Measurements from ENCODE around the gene FAM163A.
A peak's percentile ranks its signal among the peaks of the same experiment; 100 is the strongest.
"Not testable (repeated sequence)": the region's sequence is repeated elsewhere in the genome, so short reads cannot be mapped to it uniquely, and the experiment has no call there.

The FAM163A gene

DNA sequence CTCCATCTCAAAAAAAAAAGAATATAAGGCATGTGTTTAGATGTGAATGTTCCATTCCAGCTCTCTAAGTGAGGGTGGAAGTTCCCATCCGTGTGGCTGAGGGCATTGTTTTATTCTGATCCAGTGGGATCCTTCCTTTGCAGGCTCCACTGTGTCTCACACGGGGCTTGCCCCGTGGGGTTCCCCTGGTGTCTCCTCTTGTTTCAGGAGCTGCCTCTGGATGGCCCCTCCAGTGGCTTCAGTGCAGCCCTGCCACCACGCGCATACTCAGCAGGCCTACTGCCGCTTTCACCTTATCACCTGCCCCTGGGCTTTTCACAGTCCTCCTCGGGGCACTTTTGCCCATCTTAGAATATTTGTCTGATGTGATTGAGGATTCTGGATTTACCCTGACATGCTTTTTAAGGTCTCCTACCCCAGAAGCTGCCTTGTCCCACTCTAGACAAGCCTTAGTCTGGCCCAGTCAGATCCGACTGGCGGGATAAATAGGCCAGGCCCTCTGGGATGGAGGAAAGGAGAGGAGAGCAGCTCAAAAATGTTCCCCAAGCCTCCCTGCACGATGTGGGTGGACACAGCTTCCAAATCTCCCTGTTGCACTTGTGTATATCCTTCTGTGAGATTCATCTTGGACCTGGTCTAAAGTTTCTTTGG, 55.2 kb downstream of the FAM163A start:
- DNase-seq: no peak

DNA sequence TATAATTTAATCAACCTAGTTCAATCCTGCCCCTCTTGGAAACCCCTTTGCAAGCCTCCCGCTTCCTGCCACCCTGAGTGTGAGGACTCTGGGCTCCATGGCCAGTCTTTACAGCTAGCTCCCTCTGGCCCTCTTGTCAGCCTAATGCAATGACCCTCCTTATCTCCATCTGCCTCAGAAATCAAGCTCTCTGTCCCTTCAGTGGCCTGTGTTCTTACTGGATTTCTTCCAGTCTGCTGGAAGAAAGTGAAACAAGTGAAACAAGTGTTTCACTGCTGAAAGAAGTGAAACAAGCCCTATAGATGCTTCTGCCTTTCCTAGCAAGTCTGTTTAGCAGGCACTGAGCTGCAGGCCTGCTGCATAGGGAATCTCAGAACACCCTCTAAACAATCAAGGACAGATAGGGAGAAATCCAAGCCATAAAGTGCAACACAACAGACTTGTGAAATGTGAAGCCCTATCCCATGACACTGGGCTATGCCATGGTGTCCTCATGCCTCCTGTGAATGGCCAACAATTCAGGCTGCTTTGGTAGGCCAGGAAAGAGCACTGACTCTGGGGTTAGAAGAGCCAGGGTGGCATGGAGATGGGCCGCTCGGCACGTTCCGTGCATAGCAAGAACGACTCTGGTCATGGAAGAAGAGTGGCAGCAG, 55.9 kb downstream of the FAM163A start:
- DNase-seq: no peak

DNA sequence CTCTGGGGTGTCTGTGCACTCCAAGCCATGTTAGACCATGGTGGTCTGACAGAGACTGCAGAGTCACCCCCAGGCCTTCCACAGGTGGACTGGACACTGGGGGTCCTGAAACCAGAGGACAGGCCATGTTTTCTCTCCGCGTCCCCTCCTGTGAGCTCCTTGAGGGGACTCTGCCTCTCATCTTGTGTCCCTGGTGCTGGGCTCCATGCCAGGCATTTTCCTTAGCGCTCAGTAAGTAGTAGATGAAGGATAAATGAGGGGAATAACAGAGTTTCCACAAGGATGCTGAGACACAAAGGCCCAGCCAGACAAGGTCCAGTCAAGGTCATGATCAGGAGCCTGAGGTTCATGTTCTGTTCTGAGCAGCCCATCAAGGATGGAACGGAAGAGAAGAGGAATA, 57.4 kb downstream of the FAM163A start:
- no peak for DNase-seq

DNA sequence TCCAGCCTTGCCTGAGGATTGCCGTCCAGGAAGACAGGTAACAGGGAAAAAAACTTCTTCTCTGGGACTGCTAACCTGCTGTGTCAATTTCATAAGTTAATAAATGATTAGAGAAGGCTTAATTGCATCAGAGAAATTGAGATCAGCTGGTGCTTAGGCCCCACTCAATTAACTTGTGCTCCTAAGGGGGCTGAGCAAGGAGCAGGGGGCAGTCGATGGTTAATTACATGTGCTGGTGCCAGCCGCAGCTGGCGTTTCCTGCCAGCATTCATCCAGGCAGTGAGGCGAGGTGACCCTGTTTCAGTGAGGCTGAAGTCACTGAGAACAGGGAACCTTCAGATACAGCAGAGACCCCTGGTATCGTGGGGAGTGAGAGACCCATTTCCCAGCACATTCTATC, 60.0 kb downstream of the FAM163A start:
- no peak for DNase-seq

DNA sequence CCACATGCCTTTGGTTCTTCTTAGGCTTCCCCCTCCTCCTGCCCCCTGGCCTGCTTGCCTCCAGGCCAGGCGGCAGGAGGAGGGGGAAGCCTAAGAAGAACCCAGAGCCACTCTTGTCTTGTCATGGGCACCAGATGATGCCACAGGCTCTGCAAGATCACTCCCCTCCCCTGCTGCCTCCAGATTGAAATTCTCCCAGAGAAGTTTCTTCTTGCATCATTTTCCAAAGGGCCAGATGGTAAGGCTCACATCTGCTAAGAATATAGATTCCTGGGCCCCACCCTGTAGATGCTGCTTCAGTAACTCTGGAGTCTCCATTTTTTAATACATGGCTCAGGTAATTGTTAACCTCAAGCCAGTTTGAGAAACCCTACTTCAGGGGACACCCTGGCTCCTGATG, 60.8 kb downstream of the FAM163A start:
- no peak for DNase-seq

DNA sequence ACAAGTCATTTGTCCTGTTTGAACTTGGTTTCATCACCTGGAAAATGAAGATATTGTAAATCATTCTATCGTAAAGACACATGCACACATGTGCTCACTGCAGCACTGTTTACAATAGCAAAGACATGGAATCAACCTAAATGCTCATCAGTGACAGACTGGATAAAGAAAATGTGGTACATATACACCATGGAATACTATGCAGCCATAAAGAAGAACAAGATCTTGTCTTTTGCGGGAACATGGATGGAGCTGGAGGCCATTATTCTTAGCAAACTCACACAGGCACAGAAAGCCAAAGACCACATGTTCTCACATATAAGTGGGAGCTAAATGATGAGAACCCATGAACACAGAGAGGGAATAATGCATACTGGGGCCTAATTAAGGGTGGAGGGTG, 61.3 kb downstream of the FAM163A start:
- DNase-seq: not testable (repeated sequence)

DNA sequence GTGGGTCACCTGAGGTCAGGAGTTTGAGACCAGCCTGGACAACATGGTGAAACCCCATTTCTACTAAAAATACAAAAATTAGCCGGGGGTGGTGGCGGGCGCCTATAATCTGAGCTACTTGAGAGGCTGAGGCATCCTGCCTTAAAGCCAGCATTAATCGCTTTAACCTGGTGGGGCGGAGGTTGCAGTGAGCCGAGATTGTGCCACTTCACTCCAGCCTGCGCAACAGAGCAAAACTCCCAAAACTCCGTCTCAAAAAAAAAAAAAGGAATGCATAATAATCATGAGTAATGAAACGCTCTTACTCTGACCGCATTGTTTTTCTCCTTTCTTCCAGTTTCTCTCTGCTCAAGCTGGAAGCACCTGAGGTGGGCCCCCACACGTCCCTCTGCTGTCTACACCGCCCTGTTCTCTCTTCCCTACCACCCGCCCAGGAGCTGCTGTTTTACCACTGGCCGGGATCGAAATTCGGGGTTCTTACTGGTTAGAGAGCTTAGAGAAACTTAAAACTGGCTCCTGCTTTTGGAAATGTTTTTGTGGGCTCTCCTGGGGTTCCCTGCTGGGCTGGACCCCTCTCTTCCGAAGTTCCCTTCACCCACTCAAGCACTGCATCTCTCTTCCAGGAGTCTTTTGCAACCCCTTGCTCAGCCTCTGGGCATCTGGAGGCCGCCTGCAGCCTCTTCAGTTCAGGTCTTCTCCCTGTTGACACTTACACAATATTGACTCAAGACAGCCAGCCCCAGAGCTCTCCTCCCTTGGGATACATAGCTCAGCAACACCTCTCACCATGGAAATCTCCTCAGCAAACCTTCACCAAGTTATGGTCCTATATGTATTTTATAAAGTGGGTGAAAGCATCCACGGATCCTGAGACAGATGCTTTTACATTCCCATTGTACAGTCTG, 62.5 kb downstream of the FAM163A start:
- no peak for DNase-seq

DNA sequence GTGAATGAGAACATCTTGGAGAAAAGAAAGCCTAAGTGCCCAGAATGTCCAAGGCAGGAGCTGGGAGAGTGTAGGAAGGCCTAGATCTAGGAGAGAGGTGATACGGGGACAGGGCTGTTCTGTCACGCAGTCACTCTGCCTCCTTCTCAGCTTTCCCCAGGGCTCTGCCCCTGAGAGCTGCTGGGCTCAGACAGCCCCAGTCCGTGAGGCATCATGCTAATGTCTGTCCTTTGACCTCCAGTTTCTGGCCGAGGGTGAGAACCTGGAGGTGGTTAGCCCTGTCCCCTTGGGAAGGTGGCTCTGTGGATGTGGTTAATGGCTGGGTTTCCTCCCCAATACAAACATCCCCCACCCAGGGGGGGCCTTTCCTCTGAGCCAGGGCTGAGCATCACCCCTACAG, 63.2 kb downstream of the FAM163A start:
- no peak for DNase-seq

DNA sequence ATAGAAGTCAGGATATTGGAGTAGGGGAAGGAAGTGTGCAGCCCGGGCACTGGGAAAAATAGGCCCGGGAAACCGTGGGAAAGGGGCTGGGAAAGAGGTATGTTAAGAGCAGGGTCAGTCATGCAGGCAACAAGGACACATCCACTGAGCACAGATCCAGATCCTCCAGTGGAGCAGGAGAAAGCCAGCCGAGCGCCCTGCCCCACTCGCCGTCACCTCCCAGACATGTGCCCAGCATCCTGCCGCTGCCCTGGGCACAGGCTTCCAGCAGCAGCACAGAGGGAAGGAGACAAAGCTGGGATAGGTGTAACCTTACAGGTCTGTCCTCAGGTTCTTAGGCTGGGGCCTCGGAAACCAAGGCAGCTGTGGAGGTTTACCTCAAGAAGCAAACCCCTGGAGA, 64.2 kb downstream of the FAM163A start:
- DNase-seq: no peak

DNA sequence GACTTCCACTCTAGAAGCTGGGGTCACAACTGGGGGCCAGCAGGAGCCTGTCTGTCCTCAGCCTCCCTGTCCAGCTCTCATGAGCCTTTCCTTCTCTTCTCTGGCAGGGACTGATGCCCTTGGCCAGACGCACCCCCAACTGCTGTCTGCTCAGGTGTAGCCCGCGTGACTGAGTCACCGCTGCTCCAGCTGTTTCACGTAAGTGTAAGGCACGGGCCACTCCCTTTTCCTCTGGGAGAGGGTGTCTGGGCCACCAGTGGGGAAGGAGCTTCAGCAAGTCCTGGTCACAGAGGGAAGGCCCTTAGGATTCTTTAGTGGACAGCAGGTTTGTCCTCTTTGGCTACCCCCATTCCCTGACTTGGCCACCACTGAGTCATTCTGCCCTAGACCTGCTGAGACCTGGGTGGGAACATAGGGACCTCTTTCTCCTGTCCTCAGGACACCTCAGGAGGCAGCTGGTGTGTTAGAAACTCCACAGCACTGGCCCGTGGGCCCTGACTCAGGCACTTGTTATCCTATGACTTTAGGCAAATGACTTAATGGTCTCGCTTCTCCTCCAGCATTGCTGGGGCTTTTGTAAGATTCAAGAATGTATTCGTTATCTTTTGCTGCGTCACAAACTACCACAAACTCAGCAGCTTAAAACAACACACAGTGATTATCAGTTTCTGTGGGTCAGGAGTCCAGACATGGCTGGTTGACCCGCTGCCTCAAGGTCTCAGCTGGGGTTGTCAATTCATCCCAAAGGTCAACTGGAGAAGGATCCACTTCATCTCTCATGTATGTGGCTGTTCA, 64.8 kb downstream of the FAM163A start:
- DNase-seq: no peak

DNA sequence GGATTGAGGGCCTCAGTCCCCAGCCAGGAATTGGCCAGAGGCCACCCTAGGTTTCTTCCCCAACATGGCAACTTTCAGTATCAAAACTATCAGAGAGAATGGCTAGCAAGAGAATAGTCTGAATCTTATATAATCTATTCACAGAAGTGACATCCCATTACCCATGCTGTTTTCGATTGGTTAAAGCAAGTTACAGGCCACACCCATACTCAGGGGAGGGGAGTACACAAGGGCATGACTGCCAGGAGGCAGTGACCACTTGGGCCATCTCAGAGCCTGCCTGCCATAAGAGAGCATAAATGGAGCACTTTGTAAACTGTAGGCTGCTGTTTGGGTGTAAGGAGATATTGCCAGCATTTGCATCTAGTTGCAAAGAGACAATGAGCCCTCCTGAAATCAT, 65.4 kb downstream of the FAM163A start:
- no peak for DNase-seq

DNA sequence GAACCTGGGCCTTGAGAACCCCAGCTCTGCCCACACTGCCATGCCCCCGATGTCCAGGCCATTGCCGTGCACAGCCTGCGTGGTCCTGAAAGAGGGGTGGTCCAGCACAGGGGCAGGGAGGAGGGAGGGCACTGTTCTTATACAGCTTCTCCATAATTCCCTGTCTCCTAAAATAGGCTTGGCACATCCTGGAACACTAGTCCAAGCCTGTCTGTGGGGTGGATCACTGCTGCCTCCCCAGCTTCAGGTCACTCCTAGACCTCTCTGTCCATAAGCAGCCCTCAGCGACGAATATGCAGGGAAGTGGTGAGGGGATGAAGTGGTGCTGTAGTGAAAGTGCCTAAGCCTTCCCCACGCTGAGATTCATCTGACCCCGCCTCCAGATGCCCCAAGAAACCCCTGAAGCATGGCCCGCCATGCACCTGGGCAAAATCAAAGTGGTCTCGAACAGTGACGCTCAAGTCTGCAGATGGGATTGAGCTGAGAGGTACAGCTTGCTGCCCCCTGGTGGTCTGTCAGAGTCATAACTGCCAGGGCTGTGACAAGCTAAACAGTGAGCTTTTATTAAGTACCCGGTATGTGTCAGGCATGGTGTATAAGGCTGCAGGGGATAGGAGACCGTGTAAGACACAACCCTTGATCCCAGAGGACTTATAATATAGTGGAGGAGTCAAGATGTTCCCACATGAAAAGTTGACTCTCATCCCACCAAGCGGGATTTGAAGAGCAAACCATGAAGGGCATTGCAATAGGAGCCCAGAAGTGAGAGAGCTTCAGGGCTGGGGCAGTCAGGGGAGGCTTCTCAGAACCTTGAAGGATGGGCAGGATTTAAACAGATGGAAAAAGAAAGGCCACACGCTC, 66.6 kb downstream of the FAM163A start:
- DNase-seq: peak; percentile 73

DNA sequence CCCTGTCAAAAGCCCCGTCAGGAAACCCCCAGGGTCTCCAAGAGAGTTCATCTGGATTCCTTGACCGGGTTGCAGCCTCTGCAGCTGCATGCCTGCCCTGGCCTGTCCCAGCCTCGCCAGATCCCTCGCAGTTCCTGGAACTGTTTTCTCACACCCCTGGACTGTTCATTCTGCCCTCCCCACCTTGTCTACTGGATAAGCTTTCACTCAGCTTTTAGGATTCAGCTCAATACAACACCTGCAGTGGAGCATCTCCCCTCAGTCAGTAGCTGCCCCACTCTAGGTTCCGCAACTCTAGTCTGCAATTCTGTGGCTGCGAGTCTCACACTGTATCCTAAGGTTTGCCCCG, 67.2 kb downstream of the FAM163A start:
- DNase-seq: no peak

DNA sequence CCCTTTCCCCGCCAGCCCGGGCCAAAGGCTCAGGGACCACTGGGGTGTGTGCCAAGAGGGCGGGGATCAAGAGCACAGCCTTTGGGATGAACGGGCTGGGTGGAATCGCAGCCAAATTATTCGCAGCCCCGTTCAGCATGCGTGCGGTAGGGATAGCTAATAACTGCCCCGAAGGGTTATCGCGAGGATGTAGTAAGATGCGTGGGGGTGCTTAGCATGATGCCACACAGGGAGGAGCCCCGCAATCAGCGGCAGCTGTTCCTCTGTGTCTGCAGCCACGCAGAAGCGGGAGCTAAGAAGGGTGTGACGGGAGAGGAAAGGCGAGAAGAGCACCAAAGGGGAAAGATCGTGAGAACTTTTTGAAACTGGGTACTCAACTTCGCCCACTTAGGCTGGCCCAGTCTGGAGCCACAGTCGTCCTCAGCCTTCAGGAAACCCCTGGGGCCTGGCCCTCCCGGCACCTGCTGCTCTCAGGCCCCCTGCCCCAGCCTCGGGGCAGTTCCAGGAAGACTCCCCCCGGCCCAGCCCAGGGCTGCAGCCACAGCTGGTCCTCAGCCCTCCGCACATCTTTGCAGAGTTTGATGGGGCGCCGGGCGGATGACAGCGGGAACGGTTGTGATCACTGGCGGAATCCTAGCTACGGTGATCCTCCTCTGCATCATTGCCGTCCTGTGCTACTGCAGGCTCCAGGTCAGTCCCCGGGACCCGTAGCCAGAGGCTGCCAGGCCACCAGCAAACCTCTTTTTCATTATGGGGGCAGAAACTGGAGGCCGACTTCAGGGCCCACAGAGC, 69.6 kb downstream of the FAM163A start:
- no peak for DNase-seq

DNA sequence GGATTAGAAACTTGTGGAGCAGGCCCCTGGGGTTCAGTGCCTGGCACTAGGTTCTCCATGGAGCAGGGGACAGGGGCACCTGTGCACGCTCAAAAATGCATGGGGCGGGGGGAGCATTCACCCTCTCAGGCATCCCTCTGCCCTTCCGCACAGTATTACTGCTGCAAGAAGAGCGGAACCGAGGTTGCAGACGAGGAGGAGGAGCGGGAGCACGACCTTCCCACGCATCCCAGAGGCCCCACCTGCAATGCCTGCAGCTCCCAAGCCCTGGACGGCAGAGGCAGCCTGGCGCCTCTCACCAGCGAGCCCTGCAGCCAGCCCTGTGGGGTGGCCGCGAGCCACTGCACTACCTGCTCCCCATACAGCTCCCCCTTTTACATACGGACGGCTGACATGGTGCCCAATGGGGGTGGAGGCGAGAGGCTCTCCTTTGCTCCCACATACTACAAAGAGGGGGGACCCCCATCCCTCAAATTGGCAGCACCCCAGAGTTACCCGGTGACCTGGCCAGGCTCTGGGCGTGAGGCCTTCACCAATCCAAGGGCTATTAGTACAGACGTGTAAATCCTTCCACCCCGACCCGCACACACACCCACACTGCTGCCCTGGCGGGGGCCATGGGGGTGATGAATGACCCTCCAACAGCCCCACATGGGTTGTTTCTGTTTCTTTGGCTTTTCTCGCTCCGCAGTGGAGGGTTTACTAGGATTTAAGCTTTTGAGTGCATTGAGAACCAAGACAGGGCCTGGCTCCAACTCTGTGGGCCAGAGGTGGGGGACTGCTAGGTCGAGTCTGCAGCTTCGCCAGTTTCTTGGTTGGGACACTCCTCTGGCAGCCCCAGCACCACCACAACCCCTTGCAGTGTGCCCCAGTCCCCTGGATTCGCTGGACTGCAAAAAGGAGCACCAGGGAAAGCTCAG, 70.8 kb downstream of the FAM163A start:
- DNase-seq: no peak

DNA sequence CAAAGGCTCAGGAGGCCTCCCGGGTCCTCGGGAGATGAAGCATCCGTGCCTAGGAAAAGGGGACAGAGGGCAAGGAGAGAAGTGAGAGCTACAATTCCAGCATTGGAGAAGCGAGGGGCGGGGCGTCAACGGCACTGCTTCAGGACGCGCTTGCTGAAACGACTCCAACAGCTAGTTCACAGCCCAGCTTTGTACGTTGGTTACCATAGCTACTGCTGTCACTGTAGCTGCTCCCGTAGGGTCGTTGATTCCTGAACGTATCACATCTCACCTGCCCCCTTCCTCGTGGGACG, 71.4 kb downstream of the FAM163A start:
- no peak for DNase-seq

DNA sequence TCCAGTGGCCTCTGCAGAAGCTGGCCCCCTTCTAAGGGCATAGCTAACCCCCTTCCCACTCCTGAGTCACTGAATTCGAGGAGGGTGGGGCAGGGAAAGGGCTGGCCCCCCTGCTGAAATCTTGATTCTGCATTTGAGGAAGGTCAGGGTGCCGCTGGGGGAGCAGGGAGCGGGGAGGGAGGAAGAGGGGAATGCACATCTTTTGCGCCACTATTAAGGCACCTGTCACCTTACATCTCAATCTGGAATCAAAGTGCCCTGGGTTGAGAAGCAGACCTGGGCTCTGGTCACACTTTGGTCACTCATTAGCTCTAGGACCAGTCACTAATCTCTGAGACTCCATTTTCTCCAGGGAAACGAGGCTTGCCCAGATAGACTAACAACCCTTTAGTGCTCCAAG, 72.5 kb downstream of the FAM163A start:
- no peak for DNase-seq

DNA sequence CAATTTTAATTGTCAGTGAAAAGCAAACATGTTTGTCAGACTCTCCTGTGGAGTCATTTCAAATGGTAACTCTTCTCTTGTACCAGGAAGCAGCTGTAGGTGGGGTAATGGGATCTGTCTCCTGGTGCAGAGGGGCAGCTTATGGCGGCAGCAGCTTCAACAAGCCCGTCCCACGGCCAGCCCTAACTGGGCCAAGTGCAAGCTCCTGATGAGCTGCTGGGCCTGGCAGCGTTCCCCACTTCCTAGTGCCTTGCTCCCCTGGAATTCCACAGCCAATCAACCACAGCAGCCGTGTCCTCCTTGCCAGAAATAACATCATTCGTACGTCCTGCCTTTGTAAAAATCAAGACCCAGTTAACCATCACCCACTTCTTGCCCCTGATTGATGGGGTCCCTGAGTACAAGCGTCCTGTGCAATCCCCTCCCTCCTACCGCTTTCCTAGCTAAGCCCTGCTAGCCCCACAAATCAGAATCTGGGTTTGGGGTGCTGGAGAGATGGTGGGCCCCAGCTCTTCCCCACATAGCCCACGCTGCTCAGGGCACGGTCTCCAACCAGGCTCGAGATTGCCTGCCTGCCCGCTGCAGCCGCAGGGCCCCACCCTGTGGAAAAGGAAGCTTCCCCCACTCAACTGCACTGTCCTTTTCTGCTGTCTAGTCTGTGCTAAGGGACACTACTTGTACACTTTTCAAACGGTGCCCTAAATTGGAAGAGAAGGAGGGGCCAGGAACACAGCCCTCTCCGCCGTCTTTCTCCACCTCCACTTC, 73.3 kb downstream of the FAM163A start:
- DNase-seq: no peak

DNA sequence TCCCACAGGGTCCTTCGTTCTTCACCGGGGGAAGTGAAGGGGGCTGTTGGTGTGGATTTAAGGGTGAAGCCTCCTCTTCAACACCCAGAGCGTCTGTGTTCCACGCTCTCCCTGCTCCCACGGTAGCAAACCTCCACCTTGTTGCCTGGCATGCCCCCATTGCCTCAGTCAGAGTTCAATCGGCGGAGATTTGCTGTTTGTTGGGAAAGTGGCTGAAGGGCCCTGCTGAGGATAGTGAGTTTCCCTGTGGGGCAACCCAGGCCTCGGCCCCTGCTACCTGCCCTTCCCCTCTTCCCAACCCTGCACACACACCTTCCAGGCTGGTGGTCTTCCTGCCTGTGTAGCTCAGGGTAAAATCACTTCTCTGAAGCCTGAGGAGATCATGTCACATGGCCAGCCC, 74.0 kb downstream of the FAM163A start:
- DNase-seq: no peak

DNA sequence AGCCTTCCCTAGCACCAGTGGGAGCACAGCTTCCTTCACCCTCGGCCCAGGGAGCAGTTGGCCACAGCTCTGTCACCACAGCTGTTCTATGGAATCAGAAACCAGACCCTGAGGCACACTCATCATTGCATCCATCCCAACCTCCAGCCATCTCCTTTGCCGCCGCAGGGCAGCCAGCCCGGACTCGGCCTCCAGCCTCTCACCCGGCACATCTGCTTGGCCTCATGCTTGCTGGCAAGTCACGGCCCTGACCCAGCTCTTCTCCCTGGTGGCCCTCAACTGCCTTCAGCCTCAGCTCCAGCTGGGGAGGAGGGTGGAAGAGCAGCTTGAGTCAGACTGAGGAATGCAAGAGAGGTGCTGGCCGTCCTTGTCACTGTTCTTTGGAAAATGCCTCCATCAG, 74.7 kb downstream of the FAM163A start:
- no peak for DNase-seq
